ENCODE results near the gene FAM98C.

Gene FAM98C

GRCh38 chr19:38457690-38458405 lies 55.0 kb downstream of the FAM98C start:
- no peak for DNase-seq (ENCODE audit: low spot score)
